ENCODE data around the gene FRS2. TPM values are rescaled to one million over a fixed set of nuclear protein-coding genes. Genes with fewer than 3 reads are reported as not detected.

FRS2 gene
- polyA plus RNA-seq, 1 donor = 46.4 TPM

Other genes starting within 250 kb of the FRS2 start
- gene CPSF6, start 230.8 kb upstream of the FRS2 start, polyA plus RNA-seq (ENCODE audit: insufficient read length) = 137 TPM
- 19.5 TPM for gene LYZ, start 122.0 kb upstream of the FRS2 start, polyA plus RNA-seq (ENCODE audit: insufficient read length)
- 35.6 TPM for gene YEATS4, start 110.6 kb upstream of the FRS2 start, polyA plus RNA-seq (ENCODE audit: insufficient read length)
- 288 TPM for gene CCT2, start 115.1 kb downstream of the FRS2 start, polyA plus RNA-seq (ENCODE audit: insufficient read length)
- gene LRRC10, start 140.5 kb downstream of the FRS2 start, polyA plus RNA-seq (ENCODE audit: insufficient read length) = 0.08 TPM
- 0.48 TPM for gene BEST3, start 228.9 kb downstream of the FRS2 start, polyA plus RNA-seq (ENCODE audit: insufficient read length)

Measured in left kidney (tissue), 1 donor.